Activated B cell treated with CpG ODN at 0.5 μM for 24 hours (primary cell): ENCODE data around the gene MMUT. TPM values are rescaled to one million over a fixed set of nuclear protein-coding genes. Genes with fewer than 3 reads are reported as not detected.
"Not testable (repeated sequence)": the region's sequence is repeated elsewhere in the genome, so short reads cannot be mapped to it uniquely, and the experiment has no call there.

Experiments used
- ATAC-seq: fragments of 200-7000 bp; cut with Tn5 transposase; one replicate; pipeline ENCODE4 v1.10.0; 2021; ENCODE audit warnings: low read depth, mild to moderate bottlenecking, moderate library complexity
- CTCF ChIA-PET: fragments of 350-600 bp; sonication (Branson Sonifier 250); formaldehyde crosslinking; loops from one replicate; lab custom pipeline; 2021; ENCODE audit warnings: antibody characterized with exemption; lab: Charles Lee
- POLR2A ChIA-PET: fragments of 350-600 bp; sonication (Branson Sonifier 250); formaldehyde crosslinking; loops from one replicate; lab custom pipeline; 2021; ENCODE audit warnings: antibody characterized with exemption; lab: Charles Lee
- DNase-seq: peaks from one replicate; pipeline ENCODE4 v3.0.0; 2022
- H3K27ac Mint-ChIP-seq: one replicate; pipeline ENCODE4 v1.8.0; 2020; ENCODE audit warnings: mixed read lengths
- H3K27me3 Mint-ChIP-seq: one replicate; pipeline ENCODE4 v1.8.0; 2021; ENCODE audit warnings: mixed read lengths
- H3K36me3 Mint-ChIP-seq: one replicate; pipeline ENCODE4 v1.8.0; 2021; ENCODE audit warnings: low read depth, mixed read lengths
- H3K4me1 Mint-ChIP-seq: one replicate; pipeline ENCODE4 v1.8.0; 2021; ENCODE audit warnings: mixed read lengths
- H3K4me3 Mint-ChIP-seq: one replicate; pipeline ENCODE4 v1.8.0; 2020; ENCODE audit warnings: mild to moderate bottlenecking, mixed read lengths
- H3K9me3 Mint-ChIP-seq: one replicate; pipeline ENCODE4 v1.8.0; 2020; ENCODE audit warnings: mixed read lengths
- CTCF ChIP-seq: fragments of 200-600 bp; IDR thresholded peaks from one replicate; pipeline ENCODE4 v1.8.0; 2022; ENCODE audit warnings: antibody characterized with exemption, mild to moderate bottlenecking
- intact Hi-C: fragments of 100-400 bp; cut with micrococcal nuclease; formaldehyde crosslinking; loops from one replicate; pipeline ENCODE4 v1.15.1; 2024
- total RNA-seq: library from RNA; stranded (reverse); gene quantifications from 2 replicates; pipeline ENCODE4 v1.2.3, GENCODE V29; 2022

The MMUT gene
- total RNA-seq, 1 donor from 2014 or later: 11.0 TPM

GRCh38 chr6:49406250-49406970, 56.6 kb downstream of the MMUT start:
- Mint-ChIP-seq H3K4me1 (no peaks in the 10 kb centered on the region), H3K36me3 (no peaks in the 10 kb centered on the region), H3K27ac (no peak overlapping the region), H3K4me3 (no peak overlapping the region), H3K27me3 (peaks cover 4% of the 10 kb centered on the region), H3K9me3 (no peaks in the 10 kb centered on the region)
- DNase-seq (no peak), ATAC-seq (no peak)
- CTCF ChIA-PET: interaction anchor here (0.8 to 1.0 kb wide), 2 partner anchors 15 to 1776 kb away, joined by 3 to 4 read pairs; no protein-coding TSS in a partner anchor
- POLR2A ChIA-PET: no interaction called here
- intact Hi-C loops: no loop called here
- no peak for TF ChIP-seq CTCF

DNA sequence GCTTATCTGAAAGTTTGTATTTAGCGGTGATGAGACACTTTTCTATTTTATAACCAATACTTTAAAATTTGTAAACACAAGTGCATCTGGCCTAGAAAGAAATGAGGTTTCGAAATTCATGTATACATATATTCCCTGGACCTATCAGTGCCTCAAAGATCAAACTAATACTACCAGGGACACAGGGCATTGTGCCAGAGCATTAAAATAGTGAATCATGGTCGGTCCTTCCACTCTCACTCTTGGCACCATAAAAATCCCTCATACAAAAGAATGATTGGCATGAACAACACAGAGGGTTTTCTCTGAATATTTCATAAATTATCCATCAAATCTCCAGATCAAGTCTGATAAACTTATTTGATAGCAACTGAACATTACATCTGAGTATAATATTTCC, 62.0 kb downstream of the MMUT start:
- no peaks in the 10 kb centered on the region for H3K36me3 Mint-ChIP-seq
- ChIA-PET CTCF (no interaction called here), POLR2A (no interaction called here)
- intact Hi-C loops: no loop called here
- TF ChIP-seq CTCF: no peak
- DNase-seq (no peak), ATAC-seq (no peak)
- no peaks in the 10 kb centered on the region for H3K27me3 Mint-ChIP-seq
- no peaks in the 10 kb centered on the region for H3K4me1 Mint-ChIP-seq
- H3K4me3 Mint-ChIP-seq: no peak overlapping the region
- no peaks in the 10 kb centered on the region for H3K9me3 Mint-ChIP-seq
- no peak overlapping the region for H3K27ac Mint-ChIP-seq

GRCh38 chr6:49386667-49387508, 76.2 kb downstream of the MMUT start:
- H3K27ac Mint-ChIP-seq, H3K4me3 Mint-ChIP-seq, CTCF ChIA-PET, intact Hi-C loops, H3K9me3 Mint-ChIP-seq, H3K36me3 Mint-ChIP-seq, H3K27me3 Mint-ChIP-seq, DNase-seq, ATAC-seq, H3K4me1 Mint-ChIP-seq, POLR2A ChIA-PET: not testable (repeated sequence)

DNA sequence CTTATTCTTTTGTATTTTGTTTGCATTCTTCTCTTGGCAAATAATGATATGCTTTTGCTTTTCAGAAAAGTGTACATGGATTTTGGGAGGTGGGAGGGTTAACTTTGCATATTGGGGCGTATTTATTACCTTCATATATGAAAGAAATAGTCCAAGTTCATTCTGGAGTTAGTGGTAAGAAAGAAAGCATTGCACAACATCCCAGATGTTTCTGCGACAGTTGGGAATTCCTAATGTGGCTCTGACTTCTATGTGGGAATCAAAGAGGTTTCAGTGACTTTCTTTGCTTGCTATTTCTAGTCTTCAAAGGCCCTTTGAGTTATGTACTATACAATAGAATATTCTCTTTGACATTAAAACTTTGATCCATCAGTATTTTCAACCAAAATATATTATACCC, 78.1 kb downstream of the MMUT start:
- H3K27ac Mint-ChIP-seq: no peak overlapping the region
- no peaks in the 10 kb centered on the region for H3K4me1 Mint-ChIP-seq
- H3K27me3 Mint-ChIP-seq: no peaks in the 10 kb centered on the region
- no peak for DNase-seq
- no peak for ATAC-seq
- H3K4me3 Mint-ChIP-seq: no peak overlapping the region
- H3K9me3 Mint-ChIP-seq: peaks cover 7% of the 10 kb centered on the region
- intact Hi-C loops: no loop called here
- CTCF ChIA-PET: no interaction called here
- no peaks in the 10 kb centered on the region for H3K36me3 Mint-ChIP-seq
- POLR2A ChIA-PET: no interaction called here
- no peak for TF ChIP-seq CTCF

Other genes starting within 250 kb of the MMUT start
- 7.1 and 7.2 TPM in 2 replicates for gene CENPQ, start 117 bp upstream of the MMUT start, total RNA-seq
- gene GLYATL3, start 36.7 kb upstream of the MMUT start, total RNA-seq: not detected in 2 replicates
- gene C6orf141, start 87.4 kb upstream of the MMUT start, total RNA-seq: not detected in 2 replicates
- not detected in 2 replicates for gene RHAG, start 173.6 kb upstream of the MMUT start, total RNA-seq